NCI-H524 treated with DMSO at 0.1 percent for 48 hours (cell line): ENCODE measurements around the gene NTRK2.

Source experiments
- DNase-seq: peaks from one replicate; lab custom pipeline; 2025; lab: John Stamatoyannopoulos, UW

NTRK2 gene

GRCh38 chr9:84669288-84670137 lies at the start of gene NTRK2:
TSS of gene NTRK2 (plus strand) at chr9:84669729. CDS start at chr9:84670749, 1,020 bp downstream.
- DNase-seq, result no peak

DNA sequence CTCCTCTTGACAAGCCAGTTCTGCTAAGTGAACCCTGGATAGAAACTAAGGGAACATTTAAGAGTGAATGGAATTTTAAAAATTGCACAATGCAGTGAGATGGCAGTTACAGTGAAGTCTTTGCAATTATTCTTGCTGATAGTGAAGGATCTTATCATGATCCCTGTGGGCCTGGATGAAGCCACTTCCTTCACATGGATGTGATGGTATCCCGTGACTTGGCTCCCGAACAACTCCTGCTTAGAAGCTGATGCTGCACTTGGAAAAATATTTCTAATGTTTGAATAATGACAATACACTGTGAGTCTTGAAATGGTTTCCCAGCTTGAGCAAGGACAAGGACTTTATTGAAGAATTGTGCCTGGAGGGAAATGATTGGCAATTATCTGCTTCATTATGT lies 49.2 kb upstream of the NTRK2 start:
- no peak for DNase-seq

GRCh38 chr9:84621811-84622210 lies 47.7 kb upstream of the NTRK2 start:
- no peak for DNase-seq

GRCh38 chr9:84622981-84623380 lies 46.5 kb upstream of the NTRK2 start:
- DNase-seq, result no peak

GRCh38 chr9:84636436-84636835 lies 33.1 kb upstream of the NTRK2 start:
- DNase-seq, result no peak

- no peak for DNase-seq
These were observed 26.9 kb upstream of the NTRK2 start for GRCh38 chr9:84642553-84643141.

DNA sequence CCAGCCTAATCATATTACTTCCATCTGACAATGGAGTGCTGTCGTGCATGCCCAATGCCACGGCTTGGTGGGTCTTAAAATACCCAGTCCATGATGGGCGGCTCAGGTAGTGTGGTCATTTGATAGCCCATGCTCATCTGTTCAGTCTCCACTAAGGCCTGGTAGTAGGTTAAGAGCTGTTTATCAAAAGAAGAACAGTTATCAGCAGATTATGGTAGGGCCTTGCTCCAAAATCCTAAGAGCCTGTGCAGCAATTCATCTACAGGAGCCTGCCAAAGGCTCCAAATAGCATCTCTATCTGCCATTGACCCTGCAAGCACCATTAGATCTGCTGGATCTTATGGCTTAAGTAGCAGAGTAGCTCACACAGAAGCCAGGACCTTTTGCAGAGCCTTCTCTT lies 21.8 kb upstream of the NTRK2 start:
- no peak for DNase-seq

- DNase-seq, result no peak
These were observed 16.9 kb upstream of the NTRK2 start for GRCh38 chr9:84652496-84653120.

DNA sequence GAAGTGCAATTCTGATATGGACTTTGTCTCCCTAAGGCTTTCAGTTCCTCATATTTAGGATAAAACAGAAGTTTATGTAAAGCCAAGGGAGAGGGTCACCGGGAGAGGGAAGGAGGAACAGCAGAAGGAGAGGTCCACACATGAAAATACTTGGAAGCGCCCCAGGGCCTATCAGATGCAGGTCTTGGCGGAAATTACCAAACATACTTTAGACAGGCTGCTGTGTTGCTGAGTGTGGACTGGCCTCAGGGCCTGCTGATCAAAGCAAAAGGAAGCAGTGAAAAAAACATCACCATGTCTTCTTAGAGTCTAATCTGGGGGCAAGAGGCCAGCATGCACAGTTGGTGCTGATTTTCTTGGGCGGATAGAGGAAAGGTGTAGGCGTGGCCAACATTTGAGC lies 14.1 kb upstream of the NTRK2 start:
- no peak for DNase-seq

DNA sequence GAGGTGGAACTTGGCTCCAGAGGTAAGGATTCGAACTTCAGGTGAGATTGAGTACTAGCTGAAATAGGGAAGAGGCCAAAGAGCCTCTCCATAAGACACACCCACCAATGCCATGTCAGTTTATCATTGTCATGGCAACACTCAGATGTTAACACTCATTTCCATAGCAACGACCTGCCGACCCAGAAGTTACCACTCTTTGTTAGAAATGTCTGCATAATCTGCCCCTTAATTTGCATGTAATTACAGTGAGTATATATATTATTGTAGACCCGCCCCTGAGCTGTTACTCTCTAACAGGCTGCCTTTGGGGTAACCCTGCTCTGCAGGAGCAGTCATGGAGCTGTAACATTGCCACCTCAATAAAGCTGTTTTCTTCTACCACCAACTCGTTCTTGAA lies 10.2 kb upstream of the NTRK2 start:
- no peak for DNase-seq

- DNase-seq, result no peak
These were observed 9.8 kb upstream of the NTRK2 start for GRCh38 chr9:84659773-84660172.

DNA sequence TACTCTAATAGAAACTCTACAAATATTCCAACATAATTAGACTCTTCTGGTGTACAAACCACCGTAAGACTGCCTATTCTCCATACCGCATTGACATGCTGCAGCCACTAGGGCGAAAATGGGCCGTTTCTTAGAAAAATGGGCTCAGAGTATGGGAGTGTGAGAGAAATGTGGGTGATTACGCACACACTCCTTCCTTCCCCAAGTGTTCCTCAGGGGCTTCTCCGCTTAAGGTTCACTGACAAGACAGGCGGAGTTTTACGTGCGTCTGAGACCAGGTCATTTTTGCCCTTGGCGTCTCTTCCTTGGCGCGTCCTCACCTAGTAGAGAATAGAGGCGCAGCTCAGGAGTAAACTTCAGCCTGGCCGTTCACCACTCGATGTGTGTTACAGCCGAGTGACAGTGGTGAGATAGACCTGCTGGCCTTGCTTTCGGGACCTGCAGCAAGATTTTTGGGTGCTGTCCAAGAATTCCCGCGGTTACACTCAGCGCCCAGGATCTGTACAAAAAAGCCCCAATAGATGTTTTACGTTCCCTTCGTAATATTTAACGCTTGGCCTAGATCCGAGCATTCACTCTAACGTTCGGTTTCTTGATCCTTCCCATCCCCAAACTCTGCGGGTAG lies 1.8 kb upstream of the NTRK2 start:
- no peak for DNase-seq

GRCh38 chr9:84668196-84669012 lies 1.1 kb upstream of the NTRK2 start:
- no peak for DNase-seq

DNA sequence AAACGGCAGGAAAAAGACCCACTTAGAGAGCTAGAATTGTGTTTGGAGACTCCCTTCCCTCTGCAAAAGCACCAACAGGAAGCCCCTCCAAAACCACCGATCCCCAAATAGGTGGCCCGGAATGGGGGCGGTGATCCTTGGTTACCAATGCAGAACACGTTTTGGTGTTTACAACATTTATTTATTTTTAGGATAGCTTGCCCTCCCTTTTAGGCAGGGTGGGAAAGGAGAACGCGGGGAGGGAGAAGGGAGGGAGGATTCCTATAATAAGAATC lies 579 bp upstream of the NTRK2 start:
- no peak for DNase-seq

- no peak for DNase-seq
These were observed 861 bp downstream of the NTRK2 start for GRCh38 chr9:84670138-84671041.

DNA sequence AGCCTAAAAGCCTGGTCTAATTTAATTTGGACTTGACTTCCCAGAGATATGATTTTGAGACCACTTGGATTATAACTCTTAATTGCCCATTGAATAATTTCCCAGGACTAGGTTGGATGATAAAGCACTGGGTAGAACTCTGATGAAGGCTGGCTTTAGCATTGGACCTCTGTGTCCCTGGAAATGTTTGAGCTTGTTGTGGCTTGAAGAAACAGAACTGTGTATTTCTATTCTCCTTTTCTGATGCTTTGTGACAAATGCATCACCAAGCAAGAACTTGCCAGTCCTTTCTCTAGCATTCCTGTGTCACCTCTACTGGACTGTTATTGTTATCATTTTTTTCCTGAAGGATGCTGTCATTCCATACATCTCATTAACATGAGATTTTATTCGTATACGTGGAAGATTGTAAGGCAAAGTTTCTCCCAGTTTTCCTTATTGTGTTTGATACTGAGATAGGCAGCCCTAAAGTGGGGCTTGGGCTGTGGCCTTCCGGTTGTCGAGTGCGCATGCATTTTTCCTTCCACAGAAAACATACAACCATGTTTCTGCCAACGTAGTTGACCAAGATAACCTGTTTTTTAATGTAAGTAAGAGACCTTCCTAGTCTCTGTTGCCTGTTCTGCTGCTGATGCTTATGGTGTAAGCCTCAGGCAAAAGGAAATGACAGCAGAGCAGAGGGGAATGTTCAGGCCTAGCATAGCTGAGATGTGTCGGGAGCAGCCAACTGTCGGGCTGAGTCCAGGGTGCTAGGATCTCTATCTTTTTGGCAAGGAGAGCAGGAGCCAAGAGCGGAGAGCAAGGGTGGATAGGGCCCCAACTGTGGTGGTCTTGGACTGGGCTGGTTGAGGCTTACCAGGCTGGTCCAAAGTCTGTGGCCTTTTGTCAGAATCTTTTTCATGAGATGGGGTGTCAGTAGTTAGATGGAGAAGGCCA lies 2.3 kb downstream of the NTRK2 start:
- no peak for DNase-seq

DNA sequence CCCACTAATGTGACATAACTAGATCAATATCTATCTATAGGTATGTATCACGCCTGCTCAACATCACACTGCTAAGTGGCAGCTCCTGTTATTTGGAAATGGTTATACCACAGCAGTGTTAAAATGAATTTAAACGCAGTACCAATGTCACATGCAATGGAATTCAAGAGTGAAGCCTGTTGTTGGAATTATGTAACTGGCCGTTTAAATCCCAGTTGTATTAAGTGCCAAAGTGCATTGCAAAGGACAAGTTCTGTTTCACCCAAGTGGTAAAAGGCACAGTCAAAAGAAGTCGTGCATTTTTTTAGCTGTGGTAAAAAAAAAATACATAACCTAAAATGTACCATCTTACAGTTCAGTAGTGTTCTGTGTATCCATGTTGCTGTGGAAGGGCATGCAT lies 4.3 kb downstream of the NTRK2 start:
- no peak for DNase-seq

DNA sequence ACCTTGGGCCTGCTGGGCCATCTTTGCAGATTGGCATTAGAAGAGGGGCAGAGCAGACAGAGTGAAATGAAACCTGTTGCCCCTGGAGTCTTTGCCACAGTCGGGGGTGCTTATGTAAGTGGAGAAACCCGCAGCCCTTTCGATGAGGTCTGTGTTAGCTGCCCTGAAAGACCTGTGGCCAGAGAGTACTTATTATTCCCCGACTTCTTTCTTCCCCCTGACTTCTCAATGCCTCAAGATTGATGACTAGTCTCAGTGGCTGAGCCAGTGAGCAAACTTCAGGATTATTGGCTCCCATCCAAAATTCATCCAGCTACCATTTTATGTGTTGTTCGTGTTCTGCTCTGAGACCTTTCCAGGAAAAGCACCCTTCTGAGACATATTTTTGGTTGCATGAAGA lies 7.6 kb downstream of the NTRK2 start:
- DNase-seq, result no peak

DNA sequence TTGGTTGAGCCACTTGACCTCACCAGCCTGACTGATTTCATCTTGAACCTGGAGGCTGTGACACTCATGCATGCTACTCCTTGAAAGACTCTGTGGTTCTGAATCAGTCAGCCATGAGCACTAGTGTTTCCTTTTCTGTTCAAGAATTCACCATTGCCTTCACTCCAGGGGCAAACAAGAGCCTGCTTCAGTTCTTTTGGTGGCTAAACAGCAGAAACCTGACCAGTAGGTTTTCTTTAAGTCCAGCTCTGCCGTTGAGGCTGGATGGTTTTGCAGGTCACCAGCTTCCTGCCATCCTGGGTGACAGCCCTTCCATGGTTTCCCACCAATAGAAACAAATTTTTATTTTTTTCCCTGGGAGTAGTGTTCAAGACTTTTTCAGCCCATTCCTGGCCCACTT lies 10.0 kb downstream of the NTRK2 start:
- no peak for DNase-seq
